C4-2B (cell line): ENCODE measurements around the gene CYB561D2.

Source experiments
- CTCF ChIP-seq: fragments of 450-650 bp; conservative IDR thresholded peaks from 2 replicates; pipeline ENCODE4 v1.5.1; 2017; ENCODE audit warnings: mild to moderate bottlenecking
- ZFX ChIP-seq: fragments of 450-650 bp; IDR thresholded peaks from 2 replicates; pipeline ENCODE4 v1.6.1; 2017

DNA sequence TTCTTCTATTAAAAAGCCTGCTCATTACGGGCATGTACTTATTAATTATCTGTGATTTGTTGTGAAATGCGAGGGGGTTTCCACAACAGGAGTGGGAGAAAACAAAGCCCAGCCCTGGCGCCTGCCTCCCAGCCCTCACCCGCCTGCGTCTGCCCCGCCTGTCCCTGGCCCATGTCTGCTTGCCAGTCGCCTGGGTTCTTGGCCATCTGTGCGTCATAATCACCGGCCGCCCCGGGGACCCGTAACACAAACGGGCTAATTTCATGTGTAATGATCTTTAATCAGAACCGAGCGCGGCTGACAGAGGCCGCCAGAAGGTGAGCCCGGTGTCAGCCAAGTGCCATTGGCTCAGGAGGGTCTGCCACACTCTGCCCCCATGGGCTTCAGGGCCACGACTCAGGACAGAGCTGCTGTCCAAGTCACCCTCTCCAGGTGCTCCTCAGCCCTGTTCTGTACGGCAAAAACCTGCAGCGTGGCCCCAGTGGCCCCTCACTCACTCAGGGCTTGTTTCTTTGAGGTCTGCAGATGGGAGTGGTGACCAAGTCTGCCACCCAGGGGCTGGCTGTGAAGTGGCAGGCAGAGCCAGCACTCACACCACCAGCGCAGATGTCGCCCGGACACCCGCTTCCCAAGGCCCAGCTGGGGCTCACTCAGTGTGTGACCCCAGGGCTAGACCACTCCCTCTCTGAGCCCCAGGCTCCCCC, 37.5 kb downstream of the CYB561D2 start:
- no peak for TF ChIP-seq CTCF
- TF ChIP-seq ZFX, result no peak
